GM21723 (cell line): ENCODE results near the gene RANBP17.

Source experiments
- ATAC-seq: cut with Tn5 transposase; IDR thresholded peaks from one replicate; pipeline ENCODE4 v1.9.1; 2021; ENCODE audit warnings: mild to moderate bottlenecking, moderate library complexity; ENCODE audit not compliant: unreplicated experiment

The RANBP17 gene

GRCh38 chr5:171342362-171343111, 480.7 kb downstream of the RANBP17 start:
- ATAC-seq: peak; percentile 68

- no peak for ATAC-seq
Measured at GRCh38 chr5:171344936-171345608, 483.3 kb downstream of the RANBP17 start.
